Kidney glomerular epithelial cell (primary cell): Measurements from ENCODE around the gene TPO.
"Not testable (repeated sequence)": the region's sequence is repeated elsewhere in the genome, so short reads cannot be mapped to it uniquely, and the experiment has no call there.

Experiments
- DNase-seq: peaks from one replicate; lab custom pipeline; 2025; lab: John Stamatoyannopoulos, UW

TPO gene

DNA sequence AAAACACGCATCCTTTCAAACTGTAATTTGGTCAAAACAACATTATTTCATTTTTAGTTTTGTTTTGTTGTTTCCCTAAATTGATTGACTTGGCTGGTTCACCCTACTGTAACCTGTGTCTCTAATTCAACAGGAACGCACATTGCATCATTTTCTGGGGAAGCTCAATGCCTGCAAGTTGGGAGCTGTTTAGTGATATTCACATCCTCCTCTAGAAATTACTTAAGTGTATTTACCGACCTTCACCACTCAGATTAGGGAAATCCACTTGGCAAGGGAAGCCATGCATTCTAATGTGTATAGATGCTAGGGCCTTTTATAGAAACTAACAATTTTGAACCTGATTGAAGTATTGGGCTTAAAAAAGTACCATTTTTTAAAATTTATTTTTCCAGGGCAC is 7.3 kb upstream of the TPO start:
- no peak for DNase-seq

DNA sequence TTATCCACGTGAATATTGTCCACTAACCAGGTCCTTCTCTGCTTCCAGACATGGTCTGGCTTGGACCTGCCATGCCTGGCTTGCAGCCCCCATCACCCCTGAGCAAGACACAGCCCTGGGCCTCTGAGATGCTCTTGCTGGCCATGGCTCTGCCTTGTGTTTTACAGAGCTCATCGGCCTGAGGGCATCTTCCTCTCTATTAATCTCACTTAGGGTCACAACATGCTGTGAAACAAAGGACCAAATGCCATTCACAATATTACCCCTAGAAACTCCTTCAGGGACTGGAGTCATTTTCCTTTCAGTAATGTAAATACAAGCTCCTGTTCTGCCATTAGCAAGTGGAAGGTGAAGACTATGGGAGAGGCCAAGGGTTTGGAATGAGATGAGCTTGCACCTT is 6.8 kb upstream of the TPO start:
- DNase-seq, result no peak

DNA sequence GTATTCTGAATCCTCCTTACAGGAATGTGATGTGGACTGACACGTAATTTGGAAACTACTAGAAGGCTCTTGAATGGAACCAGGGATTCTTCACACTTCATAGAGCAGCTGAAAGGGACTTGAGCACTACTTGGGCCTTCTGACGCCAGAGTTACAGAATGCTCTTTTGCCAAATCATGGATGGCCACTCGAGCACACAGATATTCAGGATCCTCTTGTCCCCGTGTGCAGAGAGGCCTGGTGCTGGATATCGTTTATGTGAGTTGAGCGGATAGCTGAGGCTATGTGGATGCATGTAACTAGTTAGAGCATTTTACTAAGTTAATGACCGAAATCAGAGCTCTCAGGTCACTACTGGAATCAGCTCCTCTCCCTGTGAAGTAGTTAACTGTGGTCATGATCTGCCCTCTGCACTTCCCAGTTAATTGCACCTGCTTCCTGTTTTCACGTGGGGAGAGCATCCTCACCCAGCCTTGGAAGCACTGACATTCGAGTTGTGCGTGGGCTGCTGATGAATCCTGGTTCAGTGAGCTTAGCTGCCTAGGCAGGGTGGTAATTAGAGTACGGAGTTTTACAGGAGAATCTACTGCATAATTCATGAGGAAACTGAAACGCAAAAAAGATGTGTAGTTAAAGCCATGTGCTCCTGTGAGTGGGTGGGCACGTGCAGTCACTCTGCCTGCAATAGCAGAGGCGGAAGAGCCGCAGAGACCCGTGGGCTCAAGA is 5.2 kb upstream of the TPO start:
- DNase-seq, result no peak

DNA sequence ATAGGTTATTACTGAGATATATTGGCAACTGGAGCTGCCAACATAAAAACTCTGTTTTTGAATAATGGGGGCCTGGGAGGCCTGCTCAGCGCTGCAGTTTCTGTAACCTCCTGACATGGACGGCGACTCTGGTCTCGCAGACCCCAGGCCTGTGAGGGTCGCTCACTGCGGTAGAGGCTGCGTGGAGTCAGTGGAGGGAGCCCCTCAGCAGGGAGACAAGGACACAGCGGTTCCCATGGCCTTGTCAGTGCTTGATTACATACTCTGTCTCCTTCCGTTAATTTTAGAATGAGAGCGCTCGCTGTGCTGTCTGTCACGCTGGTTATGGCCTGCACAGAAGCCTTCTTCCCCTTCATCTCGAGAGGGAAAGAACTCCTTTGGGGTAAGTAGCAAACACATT is 858 bp downstream of the TPO start:
- DNase-seq, result no peak

DNA sequence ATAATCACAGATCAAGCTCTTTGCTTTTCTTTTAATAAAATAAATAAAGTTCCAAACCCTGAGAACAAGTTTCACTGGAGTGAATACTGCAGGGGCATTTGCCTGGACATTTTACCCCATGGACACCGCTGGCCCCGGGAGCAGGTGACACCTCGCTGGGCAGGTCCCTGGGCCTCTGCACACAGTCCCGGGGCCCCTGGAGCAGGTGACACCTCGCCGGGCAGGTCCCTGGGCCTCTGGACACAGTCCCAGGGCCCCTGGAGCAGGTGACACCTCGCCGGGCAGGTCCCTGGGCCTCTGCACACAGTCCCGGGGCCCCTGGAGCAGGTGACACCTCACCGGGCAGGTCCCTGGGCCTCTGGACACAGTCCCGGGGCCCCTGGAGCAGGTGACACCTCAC is 1.6 kb downstream of the TPO start:
- DNase-seq, result not testable (repeated sequence)

DNA sequence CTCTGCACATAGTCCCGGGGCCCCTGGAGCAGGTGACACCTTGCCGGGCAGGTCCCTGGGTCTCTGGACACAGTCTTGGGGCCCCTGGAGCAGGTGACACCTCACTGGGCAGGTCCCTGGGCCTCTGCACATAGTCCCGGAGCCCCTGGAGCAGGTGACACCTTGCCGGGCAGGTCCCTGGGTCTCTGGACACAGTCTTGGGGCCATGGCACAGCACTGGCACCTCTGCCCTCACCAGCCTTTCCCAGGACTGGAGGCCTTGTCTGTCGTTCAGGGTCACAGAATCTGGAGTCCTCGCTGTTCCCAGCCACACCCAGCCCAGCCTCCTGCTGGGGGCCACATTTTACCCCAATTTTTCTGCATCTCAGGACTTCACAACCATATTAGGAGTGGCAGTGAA is 2.2 kb downstream of the TPO start:
- DNase-seq, result no peak

DNA sequence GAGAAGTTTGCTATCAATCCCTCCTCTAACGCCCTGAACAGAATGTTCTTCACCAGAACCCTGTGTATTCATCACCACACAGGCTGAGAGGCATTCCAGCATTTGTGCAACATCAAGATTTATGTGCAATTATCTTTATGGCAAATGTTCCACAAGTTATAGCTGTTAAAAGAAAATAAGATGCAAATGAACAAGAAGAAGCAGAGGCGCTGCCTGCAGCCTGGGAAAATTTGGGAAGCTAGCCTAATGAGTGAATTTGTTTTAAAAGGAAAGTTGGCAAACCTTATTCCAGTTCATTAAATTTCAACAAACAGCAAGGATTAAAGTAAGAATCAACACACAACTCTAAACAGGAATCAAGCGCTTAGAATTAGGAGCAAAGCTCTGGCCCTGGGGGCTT is 5.3 kb downstream of the TPO start:
- DNase-seq, result no peak

DNA sequence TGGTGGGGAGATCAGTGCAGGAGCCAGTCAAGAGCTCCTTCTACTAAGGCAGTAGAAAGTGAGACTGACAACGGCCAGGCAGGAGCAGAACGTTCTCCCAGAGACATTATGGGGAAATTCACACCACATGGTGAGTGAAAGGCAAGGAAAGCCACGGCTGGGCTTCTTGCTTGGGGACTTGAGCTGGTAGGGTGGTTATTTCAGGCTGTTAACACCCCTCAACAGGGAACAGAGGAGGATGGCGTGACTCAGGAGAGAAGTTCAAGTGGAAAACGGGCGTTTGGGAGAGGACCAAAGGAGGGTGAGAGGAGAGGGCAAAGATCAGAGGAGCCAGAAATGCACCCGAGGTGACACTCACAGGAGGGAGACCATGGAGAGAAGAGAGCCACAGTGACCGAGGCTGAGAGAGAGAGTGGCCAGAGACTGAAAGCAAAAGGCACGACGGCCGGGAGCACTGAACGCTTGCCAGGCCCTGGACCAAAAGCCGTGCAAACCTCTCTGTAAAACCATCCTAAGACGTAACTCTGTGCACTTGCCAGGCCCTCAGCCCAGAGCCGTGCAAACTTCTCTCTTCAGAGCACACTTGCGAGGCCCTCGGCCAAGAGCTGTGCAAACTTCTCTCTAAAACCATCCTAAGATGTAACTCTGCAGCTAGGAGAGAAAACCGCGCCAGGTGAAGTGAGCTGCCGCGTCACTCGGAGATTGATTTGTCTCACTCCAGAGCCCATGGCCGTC is 7.7 kb downstream of the TPO start:
- DNase-seq, result no peak

DNA sequence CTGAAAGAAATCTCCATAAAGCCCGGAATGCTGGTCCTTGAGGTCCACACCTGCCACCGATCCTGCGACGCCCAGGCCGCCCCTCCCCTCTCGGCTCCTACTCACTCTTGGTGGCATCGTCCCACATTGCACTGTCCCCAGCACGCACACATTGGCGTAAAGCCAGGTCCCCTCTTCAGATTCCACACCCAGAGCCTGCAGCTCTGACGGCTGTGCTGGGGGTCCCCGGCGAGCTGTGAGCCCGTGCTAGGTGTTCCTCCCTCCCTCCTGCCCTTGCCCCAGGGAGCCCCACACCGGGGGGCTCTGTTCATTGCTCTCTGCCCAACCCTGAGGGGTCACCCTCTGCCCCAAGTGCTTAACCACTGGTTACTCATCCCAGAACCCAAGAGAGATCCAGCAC is 8.5 kb downstream of the TPO start:
- DNase-seq, result no peak

DNA sequence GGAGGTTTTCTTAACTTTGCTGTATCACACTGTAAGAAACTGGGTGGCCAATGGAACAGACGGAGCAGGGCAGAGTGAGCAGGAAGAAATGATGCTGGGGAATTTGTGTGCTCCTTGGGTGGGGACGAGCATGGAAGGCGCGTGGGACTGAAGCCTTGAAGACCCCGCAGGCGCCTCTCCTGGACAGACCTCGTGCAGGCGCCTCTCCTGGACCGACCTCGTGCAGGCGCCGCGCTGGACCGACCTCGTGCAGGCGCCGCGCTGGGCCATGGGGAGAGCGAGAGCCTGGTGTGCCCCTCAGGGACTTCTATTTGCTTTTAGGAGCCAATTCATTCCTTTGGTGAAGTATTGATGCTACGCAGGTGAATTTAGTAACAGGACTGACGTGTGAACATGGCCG is 8.9 kb downstream of the TPO start:
- DNase-seq, result no peak

DNA sequence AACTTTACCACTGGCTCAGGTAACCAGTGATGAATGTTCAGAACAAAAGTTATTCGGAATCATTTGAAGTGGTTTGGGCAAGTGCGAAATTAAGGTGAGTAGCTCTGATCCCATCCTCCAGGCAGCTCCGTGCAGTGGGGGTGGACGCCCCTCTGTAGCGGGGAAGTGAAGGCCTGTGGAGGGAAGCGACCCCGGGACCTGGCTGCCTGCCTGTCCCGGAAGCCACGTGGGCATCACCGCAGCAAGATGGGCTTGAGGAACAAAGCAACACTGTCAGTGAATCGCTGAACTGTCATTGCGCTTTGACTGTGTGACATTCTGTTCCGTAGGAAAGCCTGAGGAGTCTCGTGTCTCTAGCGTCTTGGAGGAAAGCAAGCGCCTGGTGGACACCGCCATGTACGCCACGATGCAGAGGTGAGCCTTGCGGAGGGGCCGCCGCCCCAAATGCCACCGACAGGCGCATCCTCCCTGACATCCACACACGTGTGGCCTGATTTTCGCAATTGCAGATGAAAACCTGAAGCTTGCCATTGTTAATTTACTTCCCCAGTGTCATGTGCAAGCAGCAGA is 9.5 kb downstream of the TPO start:
- DNase-seq, result no peak

DNA sequence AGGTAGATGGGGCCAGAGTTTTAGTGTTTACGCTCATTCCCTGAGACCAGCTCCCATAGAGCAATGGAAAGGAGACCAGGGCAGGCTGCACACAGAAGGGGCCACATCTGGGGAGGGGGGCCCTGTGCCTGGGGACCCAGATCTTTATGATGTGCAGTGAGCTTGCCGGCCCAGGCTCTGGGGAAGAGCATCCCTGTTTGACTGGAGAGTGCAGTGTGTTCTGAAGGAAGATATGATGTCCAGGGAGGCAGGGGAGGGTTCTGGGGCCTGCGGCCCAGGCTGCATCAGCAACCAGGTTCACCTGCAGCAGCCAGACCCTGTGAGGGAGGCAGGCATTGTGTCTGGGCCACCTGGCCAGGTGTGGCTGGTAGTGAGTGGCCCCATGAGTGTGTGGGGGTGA is 13.8 kb downstream of the TPO start:
- DNase-seq, result no peak

DNA sequence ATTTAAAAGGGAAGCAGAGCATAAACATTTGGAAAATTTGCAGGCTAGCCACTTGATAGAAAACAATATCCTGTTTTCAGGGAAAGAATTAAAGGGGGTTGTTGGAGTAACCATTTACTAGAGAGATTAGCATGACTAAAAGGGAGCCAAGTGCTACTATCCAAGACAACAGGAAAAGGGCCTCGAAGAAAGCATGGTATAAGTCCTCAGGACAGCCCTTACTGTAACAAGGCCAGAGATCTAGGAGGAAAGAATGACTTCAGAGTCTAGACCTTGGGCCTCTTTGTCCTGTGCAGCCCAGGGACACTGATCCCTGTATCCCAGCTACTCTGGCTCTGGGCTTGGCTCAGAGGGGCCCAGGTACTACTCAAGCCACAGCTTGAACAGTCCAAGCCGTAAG is 16.6 kb downstream of the TPO start:
- DNase-seq, result no peak

DNA sequence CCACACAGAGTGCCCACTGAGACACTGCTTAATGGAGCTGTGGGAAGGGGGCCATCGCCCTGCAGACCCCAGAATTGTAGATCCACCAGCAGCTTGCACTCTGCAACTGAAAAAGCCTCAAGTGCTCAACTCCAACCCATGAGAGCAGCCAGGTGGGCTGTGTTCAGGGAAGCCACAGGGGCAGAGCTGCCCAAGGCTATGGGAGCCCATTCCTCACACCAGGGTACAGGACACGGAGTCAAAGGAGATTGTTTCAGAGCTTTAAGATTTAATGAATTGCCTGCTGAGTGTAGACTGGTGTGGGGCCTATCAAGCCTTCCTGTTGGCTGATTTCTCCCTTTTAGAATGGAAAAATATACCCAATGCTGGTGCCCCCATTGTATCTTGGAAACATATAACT is 17.2 kb downstream of the TPO start:
- DNase-seq, result no peak

DNA sequence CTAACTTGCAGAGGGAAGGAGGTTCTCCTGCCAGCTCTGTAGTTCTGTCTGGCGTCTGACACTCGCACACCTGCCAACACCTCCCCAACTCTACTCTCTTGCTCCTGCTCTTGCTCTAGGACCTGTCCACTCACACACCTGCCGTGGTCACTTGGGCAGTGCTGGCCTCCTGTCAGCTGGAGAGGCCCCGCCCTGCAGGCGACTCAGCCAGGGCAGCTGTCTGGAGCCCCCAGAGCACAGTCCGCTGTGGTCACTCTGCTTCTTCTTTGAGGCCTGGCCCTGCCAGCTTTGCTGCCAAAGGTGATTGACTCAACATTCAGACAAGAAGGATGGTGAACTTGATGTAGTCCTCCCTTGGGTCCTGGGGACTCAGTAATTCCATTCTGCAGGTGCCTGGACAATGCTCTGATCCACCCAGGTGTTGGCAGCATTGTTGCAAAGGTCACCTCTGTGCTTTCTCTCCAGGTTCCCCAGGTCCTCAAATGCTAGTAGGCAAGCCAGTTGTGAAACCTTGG is 18.7 kb downstream of the TPO start:
- no peak for DNase-seq

DNA sequence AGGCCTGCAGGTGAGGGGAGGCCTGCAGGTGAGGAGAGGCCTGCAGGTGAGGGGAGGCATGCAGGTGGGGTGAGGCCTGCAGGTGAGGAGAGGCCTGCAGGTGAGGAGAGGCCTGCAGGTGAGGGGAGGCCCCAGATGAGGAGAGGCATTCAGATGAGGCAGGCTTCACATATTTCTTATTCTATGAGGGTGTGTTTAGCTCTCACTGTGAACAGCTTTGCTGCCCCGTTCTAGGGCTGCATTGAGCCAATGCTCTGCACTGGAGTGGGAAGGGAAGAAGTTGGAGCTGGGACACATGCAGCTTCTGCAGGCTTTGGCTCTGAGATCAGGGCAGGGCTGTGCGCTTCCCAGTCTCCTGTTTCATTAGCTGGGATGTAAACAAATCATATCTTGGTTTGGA is 19.5 kb downstream of the TPO start:
- no peak for DNase-seq

DNA sequence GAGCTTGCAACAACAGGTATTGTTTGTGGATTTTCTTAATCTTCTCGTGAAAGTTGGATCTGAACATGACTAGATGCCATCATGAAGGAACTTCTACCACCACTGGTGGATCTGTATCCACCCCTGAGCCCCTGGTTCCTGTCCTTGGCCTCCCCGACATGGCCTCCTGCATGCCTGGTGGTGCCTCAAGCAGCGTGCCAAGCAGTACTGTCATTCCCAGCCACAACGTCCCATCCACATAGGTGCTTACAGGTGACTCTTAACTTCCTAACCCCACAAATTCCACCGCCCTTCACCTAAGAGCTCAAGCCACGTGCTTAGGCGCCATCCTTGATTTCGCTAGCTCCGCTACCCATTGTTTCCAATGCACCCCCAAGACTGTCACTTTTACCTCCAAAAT is 23.1 kb downstream of the TPO start:
- no peak for DNase-seq

DNA sequence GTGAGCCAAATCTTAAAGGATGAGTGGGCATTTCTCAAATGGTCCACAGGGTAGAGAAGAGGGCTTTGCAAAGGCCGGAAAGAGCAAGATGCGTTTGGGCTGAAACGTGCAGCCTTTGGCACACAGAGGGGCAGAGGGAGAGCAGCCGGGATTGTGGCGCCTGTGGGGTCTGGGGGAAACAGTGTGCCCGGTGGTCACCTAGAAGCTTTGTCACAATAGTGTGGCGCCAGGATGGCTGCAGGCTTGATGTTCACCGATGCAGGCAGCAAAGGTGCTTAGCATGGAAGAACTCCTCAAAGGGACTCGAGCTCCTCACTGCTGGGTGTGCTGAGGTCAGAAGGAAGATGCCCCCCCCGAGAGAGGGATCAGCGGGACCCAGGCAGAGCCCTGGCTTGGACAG is 23.8 kb downstream of the TPO start:
- no peak for DNase-seq

DNA sequence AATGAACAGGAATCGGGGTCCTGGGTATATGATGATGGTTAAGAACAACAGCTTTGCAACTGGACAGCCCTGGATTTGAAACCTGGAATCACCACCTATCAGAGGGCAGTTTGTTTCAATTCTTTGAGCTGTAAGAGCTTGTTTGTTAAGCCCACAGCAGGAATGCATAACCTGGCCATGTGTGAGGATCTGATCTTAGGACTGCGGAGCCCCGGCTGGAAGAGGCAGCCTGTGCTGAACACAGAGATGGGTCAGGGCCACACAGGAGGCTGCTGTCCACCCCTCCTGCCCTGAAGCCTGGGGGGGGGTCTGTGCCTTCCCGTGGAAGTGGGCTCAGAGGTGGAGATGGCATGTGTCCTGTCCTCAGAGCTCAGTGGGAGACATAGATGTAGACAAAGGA is 24.3 kb downstream of the TPO start:
- no peak for DNase-seq

DNA sequence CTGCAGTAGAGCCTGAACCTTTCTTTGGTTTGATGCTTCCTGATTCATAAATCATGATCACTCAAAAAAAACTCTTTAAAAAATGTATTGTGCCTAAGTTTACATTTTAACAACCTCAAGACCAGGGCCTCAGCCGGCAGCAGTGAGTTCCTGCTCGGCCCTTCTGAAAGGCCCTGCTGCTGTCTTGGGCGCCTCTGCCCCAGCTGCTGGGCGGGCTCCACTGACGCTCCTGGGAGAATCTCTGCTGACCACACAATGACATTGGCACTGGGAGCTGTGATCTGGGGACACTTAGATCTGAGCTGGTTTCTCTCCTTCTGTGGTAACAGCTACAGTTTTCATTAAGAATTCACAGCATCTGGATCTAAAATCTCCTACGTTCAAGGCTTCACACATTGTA is 25.7 kb downstream of the TPO start:
- no peak for DNase-seq

DNA sequence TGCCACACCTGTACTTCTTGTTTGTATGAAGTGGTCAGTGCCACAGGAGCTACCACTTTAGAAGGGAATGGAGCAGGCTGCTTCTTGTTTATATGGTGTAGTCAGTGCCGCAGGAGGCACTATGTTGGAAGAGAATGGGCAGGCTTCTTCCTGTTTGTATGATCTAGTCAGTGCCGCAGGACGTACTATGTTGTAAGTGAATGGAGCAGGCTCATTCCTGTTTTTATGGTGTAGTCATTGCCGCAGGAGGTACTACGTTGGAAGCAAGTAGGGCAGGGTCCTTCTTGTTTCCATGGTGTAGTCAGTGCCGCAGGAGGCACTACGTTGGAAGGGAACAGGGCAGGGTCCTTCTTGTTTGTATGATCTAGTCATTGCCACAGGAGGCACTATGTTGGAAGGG is 27.3 kb downstream of the TPO start:
- no peak for DNase-seq

DNA sequence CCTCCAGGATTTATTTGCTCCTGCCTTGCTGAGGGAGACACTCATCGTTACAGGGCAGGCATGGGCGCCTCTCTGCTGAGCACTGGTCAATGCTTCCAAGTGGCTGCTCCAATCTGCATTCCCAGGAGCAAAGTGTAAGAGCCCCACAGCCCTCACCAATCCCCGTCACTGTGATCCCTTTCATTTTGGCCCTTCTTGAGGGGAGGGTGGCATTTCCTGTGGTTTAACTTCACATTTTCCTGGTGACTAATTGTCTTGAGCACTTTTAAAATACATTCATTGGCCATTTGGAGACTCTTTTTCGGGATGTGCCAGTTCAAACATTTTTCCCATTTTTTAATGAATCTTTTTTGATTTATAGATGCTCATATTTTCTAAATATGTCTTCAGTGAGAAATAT is 33.0 kb downstream of the TPO start:
- no peak for DNase-seq

DNA sequence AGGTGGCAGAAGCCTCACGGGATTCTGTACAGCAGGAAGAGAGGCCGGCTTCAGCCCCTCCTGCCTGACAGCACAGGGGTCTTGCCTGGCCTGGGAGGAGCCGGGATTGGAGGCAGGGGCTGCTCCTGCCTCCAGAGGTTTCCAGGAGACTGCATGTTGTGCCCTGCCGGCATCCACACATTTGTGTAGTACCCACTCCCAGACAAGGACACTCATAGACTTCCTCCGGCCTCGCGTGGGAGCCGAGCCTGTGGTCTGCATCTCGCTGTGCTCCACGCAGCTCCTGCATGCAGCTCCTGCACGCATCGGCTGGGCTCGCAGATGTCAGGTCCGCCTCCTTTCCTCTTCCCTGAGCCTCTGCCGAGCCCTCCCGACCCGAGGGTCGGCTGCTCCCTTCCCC is 34.7 kb downstream of the TPO start:
- DNase-seq, result no peak

DNA sequence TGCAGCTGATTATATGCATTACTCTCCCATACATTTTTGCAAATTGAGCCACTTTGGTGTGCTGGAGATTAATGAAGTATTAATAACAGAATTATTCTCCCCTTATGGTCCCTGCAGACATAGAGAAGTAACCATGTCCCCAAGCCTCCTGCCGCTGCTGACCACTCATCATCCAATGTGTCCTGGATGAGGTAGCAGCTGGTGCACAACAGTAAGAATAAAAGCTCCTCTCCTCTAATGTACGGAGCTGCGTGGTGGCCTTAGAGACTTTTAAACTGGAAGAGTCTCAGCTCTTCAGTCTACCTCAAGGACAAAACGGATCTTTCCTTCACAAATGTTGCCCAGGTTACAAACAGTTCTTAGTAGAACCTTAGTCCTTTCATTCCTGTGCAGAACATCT is 37.7 kb downstream of the TPO start:
- DNase-seq, result no peak
